Measurements from ENCODE around the gene CNNM2. TPM values are rescaled to one million over a fixed set of nuclear protein-coding genes. Genes with fewer than 3 reads are reported as not detected.

CNNM2 gene
- total and polyA plus RNA-seq, 5 donors = 1.4 to 4.6 (median 3.6) TPM

DNA sequence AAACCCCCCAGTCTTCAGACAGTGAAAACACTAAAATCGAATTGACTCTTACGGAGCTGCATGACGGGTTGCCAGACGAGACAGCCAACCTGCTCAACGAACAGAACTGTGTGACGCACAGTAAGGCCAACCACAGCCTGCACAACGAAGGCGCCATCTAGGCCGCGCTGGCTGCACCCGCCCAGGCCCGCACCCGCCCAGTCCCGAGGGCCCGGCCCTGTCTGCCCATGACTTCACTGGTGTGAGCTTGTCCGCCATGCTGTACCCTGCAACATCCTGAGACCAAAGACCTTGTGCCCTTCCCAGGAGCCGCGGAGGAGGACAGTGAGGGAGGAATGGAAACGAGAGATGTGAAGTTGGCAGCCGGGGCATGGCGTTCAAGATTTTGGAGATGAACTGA is 158.9 kb downstream of the CNNM2 start:
- ATAC-seq = no peak

DNA sequence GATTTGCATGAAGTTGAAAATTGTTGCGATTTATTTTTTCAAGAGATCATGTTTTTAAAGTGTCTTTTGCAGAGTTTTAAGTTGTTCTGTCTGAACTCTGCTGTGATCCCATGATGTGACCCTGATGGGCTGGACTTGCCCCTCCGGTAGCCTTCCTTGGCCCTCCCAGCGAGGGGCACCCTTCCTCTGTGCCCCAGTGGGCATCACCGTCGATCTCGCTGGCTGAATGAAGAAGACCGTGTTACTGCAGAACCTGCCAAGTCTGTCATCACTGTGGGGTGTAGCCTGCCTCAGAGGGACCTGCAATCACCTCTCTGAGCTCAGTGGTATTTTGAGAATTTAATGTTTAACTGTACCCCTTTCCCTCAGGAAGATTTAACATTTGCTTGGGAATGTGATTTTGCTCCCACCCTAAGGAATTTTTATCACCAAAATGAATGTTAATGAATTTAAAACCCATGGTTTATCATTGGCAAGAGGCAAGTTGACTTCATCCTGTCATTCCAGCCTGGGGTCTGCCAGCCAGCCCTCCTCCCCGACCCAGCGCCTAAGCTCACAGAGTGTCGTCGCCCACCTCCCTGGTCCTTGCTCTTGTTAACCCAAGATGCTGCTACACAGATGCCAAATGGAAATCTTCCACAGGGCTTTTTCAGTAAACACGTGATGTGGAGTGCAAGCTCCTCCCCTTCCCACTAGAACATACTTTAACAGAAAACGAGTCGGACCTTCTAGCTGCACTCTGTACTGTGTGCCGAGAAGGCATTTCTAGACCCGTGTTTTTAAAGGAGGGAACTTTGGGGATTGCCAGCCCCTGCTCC is 159.6 kb downstream of the CNNM2 start:
- H3K4me1 ChIP-seq (ENCODE audit: control insufficient read depth, insufficient read depth, low read length) = no peaks in the 10 kb centered on the region
- DNase-seq = no peak
- 72% methylated on average over 16 of the region's 16 CpGs for WGBS
- H3K4me3 ChIP-seq (ENCODE audit: low read length) = no peak overlapping the region
- no peaks in the 10 kb centered on the region for H3K9me3 ChIP-seq (ENCODE audit: control insufficient read depth, low read length)
- peak in 1 of 2 donors; percentile 8 for ATAC-seq
- intact Hi-C loops (cut with DNase I) = loop anchor here in 1 of 4 donors (10.0 kb wide), 1 partner anchor 243 kb away; the partner anchor contains the start of gene CYP17A1
- H3K27me3 ChIP-seq (ENCODE audit: control insufficient read depth, insufficient read depth) = no peaks in the 10 kb centered on the region
- H3K27ac ChIP-seq (ENCODE audit: low read length) = no peak overlapping the region

More for the DNA sequence above, 158.9 kb downstream of the CNNM2 start:
- intact Hi-C loops (cut with DNase I) = loop anchor here in 1 of 4 donors (10.0 kb wide), 1 partner anchor 242 kb away; the partner anchor contains the start of gene CYP17A1
- Histone ChIP-seq H3K4me3 (ENCODE audit: low read length) (no peak overlapping the region), H3K9me3 (ENCODE audit: control insufficient read depth, low read length) (no peaks in the 10 kb centered on the region), H3K27ac (ENCODE audit: low read length) (no peak overlapping the region), H3K4me1 (ENCODE audit: control insufficient read depth, insufficient read depth, low read length) (no peaks in the 10 kb centered on the region), H3K27me3 (ENCODE audit: control insufficient read depth, insufficient read depth) (no peaks in the 10 kb centered on the region)
- 94% methylated on average over 21 of the region's 21 CpGs for WGBS
- DNase-seq = no peak

- 82% methylated on average over 3 of the region's 3 CpGs for WGBS
- intact Hi-C loops (cut with DNase I) = loop anchor here in 1 of 4 donors (10.0 kb wide), 1 partner anchor 243 kb away; the partner anchor contains the start of gene CYP17A1
- no peak overlapping the region for H3K4me3 ChIP-seq (ENCODE audit: low read length)
- no peaks in the 10 kb centered on the region for H3K27me3 ChIP-seq (ENCODE audit: control insufficient read depth, insufficient read depth)
- no peaks in the 10 kb centered on the region for H3K4me1 ChIP-seq (ENCODE audit: control insufficient read depth, insufficient read depth, low read length)
- ATAC-seq = peak in 1 of 2 donors; percentile 32
- no peak for DNase-seq
- no peak overlapping the region for H3K27ac ChIP-seq (ENCODE audit: low read length)
- H3K9me3 ChIP-seq (ENCODE audit: control insufficient read depth, low read length) = no peaks in the 10 kb centered on the region
Observed at GRCh38 chr10:103078309-103078615, 160.2 kb downstream of the CNNM2 start.

DNA sequence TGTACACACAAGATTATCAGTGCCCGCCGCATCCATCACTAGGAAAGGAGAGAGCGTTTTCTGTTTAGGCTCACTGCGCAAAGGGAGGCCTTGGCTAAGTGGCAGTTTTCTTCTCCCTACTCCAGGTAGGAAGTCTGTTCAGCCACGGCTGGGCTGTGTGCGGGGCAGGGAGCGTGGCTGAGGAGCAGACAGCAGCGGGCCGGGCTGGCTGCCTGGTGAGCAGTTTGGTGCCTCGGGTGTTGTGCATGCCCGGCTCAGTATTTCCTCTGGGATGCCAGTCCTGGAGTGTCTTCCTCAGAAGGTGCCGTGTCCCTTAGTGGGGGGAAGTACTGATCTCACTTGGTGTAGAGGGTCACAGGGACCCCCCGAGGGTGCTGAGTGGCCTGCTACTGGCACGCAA is 160.6 kb downstream of the CNNM2 start:
- Histone ChIP-seq H3K9me3 (ENCODE audit: control insufficient read depth, low read length) (no peaks in the 10 kb centered on the region), H3K4me1 (ENCODE audit: control insufficient read depth, insufficient read depth, low read length) (no peaks in the 10 kb centered on the region), H3K4me3 (ENCODE audit: low read length) (no peak overlapping the region), H3K27ac (ENCODE audit: low read length) (no peak overlapping the region), H3K27me3 (ENCODE audit: control insufficient read depth, insufficient read depth) (no peaks in the 10 kb centered on the region)
- no peak for ATAC-seq
- WGBS = 92% methylated on average over 14 of the region's 14 CpGs
- no peak for DNase-seq
- intact Hi-C loops (cut with DNase I) = loop anchor here in 1 of 4 donors (10.0 kb wide), 1 partner anchor 244 kb away; the partner anchor contains the start of gene CYP17A1

DNA sequence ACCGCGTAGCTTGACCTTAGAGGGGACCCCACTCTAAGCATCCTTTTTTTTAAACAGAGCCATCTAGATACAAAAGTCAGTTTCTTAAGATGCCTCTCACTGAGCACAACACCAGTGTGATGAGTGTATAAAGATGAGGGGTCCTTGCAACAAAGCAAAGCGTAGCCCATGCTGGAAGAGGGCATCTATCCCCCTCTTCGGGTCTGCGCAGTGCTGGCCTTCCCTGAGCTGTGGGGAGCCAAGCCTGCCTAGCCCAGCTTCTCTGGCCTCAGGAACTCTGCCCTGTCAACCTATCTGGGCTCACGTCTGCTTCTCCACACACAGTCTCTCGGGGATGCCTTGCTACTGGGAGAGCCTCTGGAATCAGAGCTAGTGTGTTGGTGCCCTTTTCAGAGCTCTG is 161.0 kb downstream of the CNNM2 start:
- DNase-seq = no peak
- no peaks in the 10 kb centered on the region for H3K27me3 ChIP-seq (ENCODE audit: control insufficient read depth, insufficient read depth)
- no peak overlapping the region for H3K4me3 ChIP-seq (ENCODE audit: low read length)
- no peak overlapping the region for H3K27ac ChIP-seq (ENCODE audit: low read length)
- no peak for ATAC-seq
- WGBS = 96% methylated on average over 7 of the region's 7 CpGs
- no peaks in the 10 kb centered on the region for H3K4me1 ChIP-seq (ENCODE audit: control insufficient read depth, insufficient read depth, low read length)
- H3K9me3 ChIP-seq (ENCODE audit: control insufficient read depth, low read length) = no peaks in the 10 kb centered on the region
- intact Hi-C loops (cut with DNase I) = loop anchor here in 1 of 4 donors (10.0 kb wide), 1 partner anchor 244 kb away; the partner anchor contains the start of gene CYP17A1

DNA sequence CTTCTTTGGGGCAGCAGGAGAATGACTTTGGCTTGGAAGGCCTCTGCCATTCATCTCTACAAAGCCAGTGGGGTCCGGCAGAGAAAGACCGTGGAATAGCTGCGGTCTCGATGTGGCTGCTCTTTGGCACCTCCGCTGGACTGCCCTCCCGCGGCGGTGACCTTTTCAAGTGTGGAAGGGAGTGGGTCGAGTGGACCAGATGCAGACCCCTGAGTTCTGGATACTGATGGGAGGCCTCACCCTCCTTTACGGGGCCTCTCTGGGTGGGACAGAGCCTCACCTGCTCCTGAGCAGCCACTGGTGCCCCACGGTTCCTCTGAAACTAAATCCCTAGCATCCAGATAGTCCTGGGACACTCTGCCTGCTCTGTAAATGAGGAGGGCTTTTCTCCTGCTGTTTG is 161.9 kb downstream of the CNNM2 start:
- no peak overlapping the region for H3K27ac ChIP-seq (ENCODE audit: low read length)
- no peaks in the 10 kb centered on the region for H3K9me3 ChIP-seq (ENCODE audit: control insufficient read depth, low read length)
- no peaks in the 10 kb centered on the region for H3K4me1 ChIP-seq (ENCODE audit: control insufficient read depth, insufficient read depth, low read length)
- intact Hi-C loops (cut with DNase I) = loop anchor here in 1 of 4 donors (10.0 kb wide), 2 partner anchors 165 to 245 kb away; partner anchors contain the start of genes CYP17A1 and RPEL1
- no peak overlapping the region for H3K4me3 ChIP-seq (ENCODE audit: low read length)
- ATAC-seq (no peak), DNase-seq (no peak)
- 87% methylated on average over 11 of the region's 11 CpGs for WGBS
- H3K27me3 ChIP-seq (ENCODE audit: control insufficient read depth, insufficient read depth) = no peaks in the 10 kb centered on the region

DNA sequence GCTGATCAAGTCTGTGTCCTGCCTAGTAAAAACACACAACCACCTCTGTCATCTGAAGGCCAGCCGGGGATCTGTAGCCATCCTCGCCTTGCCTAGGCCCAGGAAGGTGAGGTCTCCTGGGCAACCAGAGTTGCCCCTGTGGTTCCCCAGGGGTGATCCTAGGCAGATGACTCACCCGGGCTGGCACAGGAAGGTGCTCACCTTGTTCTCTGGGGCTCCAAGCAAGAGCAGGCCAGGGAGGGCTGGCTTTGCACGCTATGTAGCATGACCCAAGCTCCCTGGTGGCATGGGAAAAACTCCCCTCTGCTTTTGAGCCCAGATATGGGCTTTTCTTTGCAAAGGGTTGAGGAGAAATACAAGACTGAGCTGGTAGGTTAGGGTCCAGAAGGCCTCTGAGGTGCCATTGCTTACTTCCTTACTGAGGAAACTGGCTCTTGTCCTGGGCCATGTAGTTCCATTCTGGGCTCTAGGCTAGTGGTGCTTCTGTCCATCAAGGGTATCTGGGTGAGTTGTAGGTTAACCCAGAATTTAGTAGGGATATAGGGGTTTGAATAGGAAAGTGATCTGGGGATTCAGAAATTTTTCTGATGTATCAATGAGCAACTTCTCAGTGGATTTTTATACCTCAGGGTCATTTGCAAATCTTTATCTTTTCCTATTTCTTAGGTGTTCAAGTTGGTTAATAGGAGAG is 162.9 kb downstream of the CNNM2 start:
- DNase-seq = no peak
- no peak for ATAC-seq
- H3K4me3 ChIP-seq (ENCODE audit: low read length) = no peak overlapping the region
- H3K27me3 ChIP-seq (ENCODE audit: control insufficient read depth, insufficient read depth) = no peaks in the 10 kb centered on the region
- WGBS = 92% methylated on average over 4 of the region's 4 CpGs
- no peaks in the 10 kb centered on the region for H3K4me1 ChIP-seq (ENCODE audit: control insufficient read depth, insufficient read depth, low read length)
- no peak overlapping the region for H3K27ac ChIP-seq (ENCODE audit: low read length)
- intact Hi-C loops (cut with DNase I) = loop anchor here in 1 of 4 donors (10.0 kb wide), 1 partner anchor 164 kb away; the partner anchor contains the start of gene RPEL1
- H3K9me3 ChIP-seq (ENCODE audit: control insufficient read depth, low read length) = no peaks in the 10 kb centered on the region

DNA sequence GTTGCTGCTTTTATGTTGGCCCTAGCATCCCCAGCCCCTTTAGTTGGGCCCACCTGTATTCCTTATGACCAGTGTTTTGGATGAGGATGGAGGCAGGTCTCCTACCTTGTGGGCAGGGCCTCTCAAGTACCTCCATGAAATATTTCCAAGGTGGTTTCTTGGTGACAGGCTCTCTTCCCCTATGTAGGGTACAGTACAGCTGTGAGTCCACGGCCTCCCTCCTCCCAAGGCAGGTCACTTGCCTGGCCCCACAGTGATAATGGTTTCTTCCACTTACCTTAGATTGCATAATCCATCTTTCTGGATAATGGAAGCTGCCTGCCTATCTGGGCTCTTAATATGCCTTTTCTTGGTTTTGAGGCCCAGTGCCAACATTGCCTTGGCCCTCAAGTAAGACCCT is 164.6 kb downstream of the CNNM2 start:
- WGBS = 98% methylated on average over 1 of the region's 1 CpG
- Histone ChIP-seq H3K27ac (ENCODE audit: low read length) (no peak overlapping the region), H3K4me1 (ENCODE audit: control insufficient read depth, insufficient read depth, low read length) (no peaks in the 10 kb centered on the region), H3K27me3 (ENCODE audit: control insufficient read depth, insufficient read depth) (no peaks in the 10 kb centered on the region), H3K4me3 (ENCODE audit: low read length) (no peak overlapping the region), H3K9me3 (ENCODE audit: control insufficient read depth, low read length) (no peaks in the 10 kb centered on the region)
- ATAC-seq = no peak
- intact Hi-C loops (cut with DNase I) = loop anchor here in 1 of 4 donors (10.0 kb wide), 1 partner anchor 162 kb away; the partner anchor contains the start of gene RPEL1
- no peak for DNase-seq

DNA sequence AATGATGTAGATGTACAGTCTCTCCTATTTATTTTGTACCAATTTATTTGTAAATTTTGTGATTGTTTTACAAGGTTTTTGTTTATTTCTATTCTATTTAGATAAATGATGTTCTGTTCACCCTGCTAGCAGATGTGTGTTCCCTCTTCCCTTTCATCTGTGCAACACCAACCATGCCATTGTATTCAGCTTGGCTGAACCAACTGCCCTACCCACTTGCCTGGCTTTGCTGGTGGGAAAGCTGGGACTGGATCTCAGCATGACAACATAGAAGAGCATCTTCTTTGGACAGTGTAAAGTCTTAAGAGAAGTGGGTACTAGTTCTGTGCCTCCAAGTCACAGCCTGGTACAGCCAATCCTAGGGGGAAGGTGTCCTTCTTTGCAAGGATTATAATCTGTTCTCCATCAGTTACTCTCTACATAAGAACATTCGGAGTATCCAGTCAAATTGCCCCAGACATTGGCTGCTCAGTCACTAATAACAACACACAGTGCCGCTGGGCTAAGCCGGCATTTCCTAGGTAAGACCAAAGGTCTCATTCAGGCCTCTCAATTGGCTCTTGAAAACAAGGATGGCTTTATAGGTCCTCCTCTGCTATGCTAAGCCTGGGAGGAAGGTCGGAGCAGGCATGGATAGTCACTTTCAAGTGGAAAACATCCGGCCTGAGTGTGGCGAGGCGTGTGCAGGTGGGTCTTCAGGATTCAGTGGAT is 165.3 kb downstream of the CNNM2 start:
- no peak for DNase-seq
- peak in 1 of 2 donors; percentile 17 for ATAC-seq
- Histone ChIP-seq H3K4me3 (ENCODE audit: low read length) (no peak overlapping the region), H3K4me1 (ENCODE audit: control insufficient read depth, insufficient read depth, low read length) (no peaks in the 10 kb centered on the region), H3K27ac (ENCODE audit: low read length) (no peak overlapping the region), H3K9me3 (ENCODE audit: control insufficient read depth, low read length) (no peaks in the 10 kb centered on the region), H3K27me3 (ENCODE audit: control insufficient read depth, insufficient read depth) (no peaks in the 10 kb centered on the region)
- intact Hi-C loops (cut with DNase I) = loop anchor here in 1 of 4 donors (10.0 kb wide), 1 partner anchor 161 kb away; the partner anchor contains the start of gene RPEL1
- 95% methylated on average over 7 of the region's 7 CpGs for WGBS

- 87% methylated on average over 5 of the region's 5 CpGs for WGBS
- intact Hi-C loops (cut with DNase I) = loop anchor here in 1 of 4 donors (10.0 kb wide), 1 partner anchor 161 kb away; the partner anchor contains the start of gene RPEL1
- no peak overlapping the region for H3K27ac ChIP-seq (ENCODE audit: low read length)
- no peak overlapping the region for H3K4me3 ChIP-seq (ENCODE audit: low read length)
- H3K27me3 ChIP-seq (ENCODE audit: control insufficient read depth, insufficient read depth) = no peaks in the 10 kb centered on the region
- H3K4me1 ChIP-seq (ENCODE audit: control insufficient read depth, insufficient read depth, low read length) = no peaks in the 10 kb centered on the region
- H3K9me3 ChIP-seq (ENCODE audit: control insufficient read depth, low read length) = no peaks in the 10 kb centered on the region
- ATAC-seq (no peak), DNase-seq (no peak)
Observed at GRCh38 chr10:103083977-103084320, 165.9 kb downstream of the CNNM2 start.

Data from right cardiac atrium (tissue), 5 donors.